NOMO-1 treated with dmso at 0.1 percent for 144 hours (cell line): ENCODE data around the gene GRIK4.
"Not testable (repeated sequence)": the region's sequence is repeated elsewhere in the genome, so short reads cannot be mapped to it uniquely, and the experiment has no call there.

Experiments used
- DNase-seq: peaks from one replicate; lab custom pipeline; 2025; ENCODE audit not compliant: unreplicated experiment; lab: John Stamatoyannopoulos, UW

The GRIK4 gene

GRCh38 chr11:120771551-120772060 is 260.1 kb downstream of the GRIK4 start:
- DNase-seq = no peak

DNA sequence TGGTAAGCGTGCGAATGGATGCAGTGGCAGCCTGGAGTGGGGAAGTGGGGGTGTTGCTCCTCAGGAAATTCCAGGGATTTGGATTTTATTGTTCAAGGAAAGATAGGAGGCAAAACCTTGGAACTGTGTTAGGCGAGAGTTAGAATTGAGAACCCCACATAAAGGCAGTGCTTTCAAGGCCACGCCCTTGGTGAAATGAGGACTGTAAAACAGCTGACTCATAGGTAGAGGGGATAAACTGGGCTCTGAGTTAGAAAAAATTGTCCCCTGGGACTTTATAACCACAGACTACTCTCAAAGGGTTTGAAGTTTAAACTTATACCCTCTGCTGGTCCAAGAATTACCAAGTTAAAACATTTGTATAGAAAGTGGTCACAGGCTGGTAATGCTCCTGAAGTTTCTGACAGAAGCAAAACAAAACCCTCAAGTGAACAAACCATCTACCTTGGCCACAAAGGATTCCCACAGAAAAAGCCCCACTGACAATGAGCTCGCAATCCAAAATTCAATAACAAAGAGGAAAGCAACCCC is 262.0 kb downstream of the GRIK4 start:
- DNase-seq = no peak

- DNase-seq = no peak
Measured at GRCh38 chr11:120774591-120775386, 263.2 kb downstream of the GRIK4 start.

DNA sequence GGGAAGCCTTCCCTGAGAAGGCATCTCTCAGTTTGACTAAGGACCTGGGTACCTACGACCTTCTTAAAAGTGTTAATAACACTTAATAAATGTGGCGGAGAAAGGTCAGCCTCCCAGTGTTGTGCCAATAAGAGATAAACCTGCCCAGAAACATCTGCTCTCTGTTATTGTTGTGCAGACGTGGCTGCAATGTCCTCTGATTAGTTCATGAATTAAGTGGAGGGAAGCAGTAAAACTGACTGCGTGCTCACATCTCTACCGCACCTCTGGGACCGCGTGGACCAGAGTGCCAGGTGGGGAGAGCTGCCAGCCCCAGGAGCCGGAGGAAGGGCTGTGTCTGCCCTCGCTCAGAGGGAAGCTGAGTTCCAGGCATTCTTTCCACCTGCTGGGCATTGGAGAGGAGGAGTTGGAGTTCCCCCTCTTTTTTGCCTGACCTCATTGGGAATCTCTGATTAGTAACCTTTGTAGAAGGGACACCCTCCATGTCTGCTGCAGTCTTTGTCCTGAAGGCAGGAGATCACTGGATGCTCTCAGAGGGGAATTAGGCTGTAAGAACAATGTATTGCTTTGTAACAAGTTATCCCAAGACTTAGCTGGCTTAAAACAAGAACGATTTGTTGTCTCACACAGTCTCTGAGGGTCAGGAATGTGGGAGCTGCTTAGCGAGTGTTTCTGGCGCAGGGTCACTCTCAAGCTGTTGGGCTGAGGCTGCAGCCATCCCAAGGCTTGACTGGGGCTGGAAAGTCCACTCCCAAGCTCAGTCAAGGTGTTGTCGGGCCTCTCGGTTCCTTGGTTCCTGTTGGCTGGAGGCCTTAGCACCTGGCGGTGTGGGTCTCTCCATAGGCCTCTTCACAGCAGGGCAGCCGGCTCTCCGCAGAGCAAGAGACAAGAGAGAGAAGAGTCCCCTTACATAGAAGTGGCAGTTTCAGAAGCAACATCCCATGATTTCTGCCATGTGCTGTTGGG is 264.7 kb downstream of the GRIK4 start:
- no peak for DNase-seq

- no peak for DNase-seq
Measured at GRCh38 chr11:120778685-120779490, 267.3 kb downstream of the GRIK4 start.

- no peak for DNase-seq
Measured at GRCh38 chr11:120780239-120780638, 268.7 kb downstream of the GRIK4 start.

GRCh38 chr11:120781486-120782120 is 270.1 kb downstream of the GRIK4 start:
- DNase-seq = no peak

GRCh38 chr11:120784566-120785251 is 273.2 kb downstream of the GRIK4 start:
- no peak for DNase-seq

- DNase-seq = no peak
Measured at GRCh38 chr11:120785576-120785975, 274.0 kb downstream of the GRIK4 start.

- no peak for DNase-seq
Measured at GRCh38 chr11:120786206-120786735, 274.7 kb downstream of the GRIK4 start.

GRCh38 chr11:120787224-120787623 is 275.7 kb downstream of the GRIK4 start:
- not testable (repeated sequence) for DNase-seq

- no peak for DNase-seq
Measured at GRCh38 chr11:120789391-120789790, 277.8 kb downstream of the GRIK4 start.

DNA sequence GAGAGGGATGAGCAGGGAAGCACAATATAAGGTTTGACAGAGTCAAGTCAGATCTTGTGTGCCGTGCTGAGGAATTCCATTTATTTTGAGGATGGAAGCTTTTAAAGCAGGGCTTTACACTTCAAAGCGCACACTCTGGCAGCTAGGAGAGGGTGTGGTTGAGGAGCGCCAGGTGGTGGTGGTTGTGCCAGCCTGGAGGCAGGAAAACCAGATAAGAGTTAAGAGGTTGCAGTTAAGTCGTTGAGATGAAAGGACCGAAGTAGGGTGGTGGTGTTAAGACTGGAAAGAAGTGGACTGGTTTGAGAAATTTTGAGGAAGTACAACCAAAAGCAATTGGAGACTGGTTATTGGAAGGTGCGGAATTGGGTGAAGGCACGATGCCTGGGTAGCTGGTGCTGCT is 280.8 kb downstream of the GRIK4 start:
- no peak for DNase-seq

GRCh38 chr11:120793150-120793549 is 281.6 kb downstream of the GRIK4 start:
- no peak for DNase-seq

GRCh38 chr11:120793806-120794479 is 282.4 kb downstream of the GRIK4 start:
- DNase-seq = no peak

- no peak for DNase-seq
Measured at GRCh38 chr11:120794748-120795147, 283.2 kb downstream of the GRIK4 start.

GRCh38 chr11:120795185-120795584 is 283.6 kb downstream of the GRIK4 start:
- DNase-seq = no peak

GRCh38 chr11:120797143-120797542 is 285.6 kb downstream of the GRIK4 start:
- DNase-seq = no peak

- no peak for DNase-seq
Measured at GRCh38 chr11:120798854-120799253, 287.3 kb downstream of the GRIK4 start.
